GM12878 (cell line): ENCODE results near the gene PFN3. TPM values are rescaled to one million over a fixed set of nuclear protein-coding genes. Genes with fewer than 3 reads are reported as not detected.
A peak's percentile ranks its signal among the peaks of the same experiment; 100 is the strongest.

Source experiments
- ATF2 ChIP-seq: IDR thresholded peaks from 2 replicates; pipeline ENCODE4 v1.6.1; 2012; ENCODE audit warnings: low read length, inconsistent platforms
- BHLHE40 ChIP-seq, 2 experiments: fragments of 450-650 bp in 1 of 2; IDR thresholded peaks; 2 replicates each; pipeline ENCODE4 v1.6.1; 2011 to 2017; ENCODE audit warnings: low read depth in 2 of 2, borderline replicate concordance in 1 of 2, improper control_type of control experiment in 1 of 2, low read length in 1 of 2, mild to moderate bottlenecking in 1 of 2
- ETV6 ChIP-seq, 2 experiments: fragments of 450-650 bp in 1 of 2; IDR thresholded peaks in 1 of 2; conservative IDR thresholded peaks in 1 of 2; 2 replicates each; pipeline ENCODE4 v1.6.1; 2014; ENCODE audit warnings: antibody characterized with exemption in 1 of 2, borderline replicate concordance in 1 of 2, low read depth in 1 of 2, mild to moderate bottlenecking in 1 of 2, moderate library complexity in 1 of 2
- HDAC6 ChIP-seq: fragments of 200-600 bp; sonication (generic); IDR thresholded peaks from one replicate; pipeline ENCODE4 v1.8.0; 2017; ENCODE audit warnings: antibody characterized with exemption; ENCODE audit not compliant: unreplicated experiment
- MEF2A ChIP-seq: IDR thresholded peaks from 2 replicates; pipeline ENCODE4 v1.6.1; 2011; ENCODE audit warnings: low read depth, mild to moderate bottlenecking, low read length, moderate library complexity; ENCODE audit not compliant: insufficient read depth
- MYC ChIP-seq: IDR thresholded peaks from 2 replicates; pipeline ENCODE4 v1.6.1; 2011; ENCODE audit warnings: mild to moderate bottlenecking, low read length, moderate library complexity, inconsistent platforms; ENCODE audit not compliant: insufficient read depth, insufficient replicate concordance, insufficient read length, severe bottlenecking
- NBN ChIP-seq: fragments of 450-650 bp; IDR thresholded peaks from 2 replicates; pipeline ENCODE4 v1.6.1; 2016
- NKRF ChIP-seq: fragments of 450-650 bp; conservative IDR thresholded peaks from 2 replicates; pipeline ENCODE4 v1.6.1; 2017; ENCODE audit warnings: mild to moderate bottlenecking, moderate library complexity
- STAT3 ChIP-seq: IDR thresholded peaks from 2 replicates; pipeline ENCODE4 v1.6.1; 2011; ENCODE audit warnings: low read depth, low read length, improper control_type of control experiment
- YY1 ChIP-seq: IDR thresholded peaks from 2 replicates; pipeline ENCODE4 v1.6.1; 2011; ENCODE audit warnings: low read depth, mild to moderate bottlenecking, low read length
- polyA plus RNA-seq, 11 experiments: library from polyadenylated mRNA; depleted of rRNA in 4 of 11; unstranded in 6 of 11; stranded (reverse) in 5 of 11; fragments of >200 nt; fragmentation: Nextera tagmentation in 4 of 11; fragmentation: Illumina TruSeq in 1 of 11; extraction: Ambion mirVana in 4 of 11; extraction: Trizol in 1 of 11; gene quantifications; 1 replicate in 1 of 11; 2 replicates in 10 of 11; pipeline versions ENCODE4 v1.2.1 to v1.2.3, GENCODE V29; 2011 to 2016; ENCODE audit warnings: inconsistent platforms in 2 of 11, missing spikeins in 2 of 11, low read depth in 1 of 11
- total RNA-seq, 4 experiments: library from RNA; depleted of rRNA in 3 of 4; stranded (reverse); fragments of >200 nt in 3 of 4; fragmentation: Illumina TruSeq in 1 of 4; extraction: Trizol in 1 of 4; gene quantifications; 2 replicates each; pipeline versions ENCODE4 v1.2.1 to v1.2.3, GENCODE V29; 2013 to 2021
- TF ChIP-seq, protein P1 (sequence below): IDR thresholded peaks from 2 replicates; pipeline ENCODE4 v1.6.1; 2012; ENCODE audit warnings: low read depth, low read length, improper control_type of control experiment
- TF ChIP-seq, protein P2 (sequence below): fragments of 450-650 bp; formaldehyde crosslinking; IDR thresholded peaks from 2 replicates; pipeline ENCODE4 v1.5.0; 2022; ENCODE audit warnings: mild to moderate bottlenecking, missing genetic modification characterization
- TF ChIP-seq, protein P3 (sequence below): fragments of 450-650 bp; IDR thresholded peaks from 2 replicates; pipeline ENCODE4 v1.6.1; 2016; ENCODE audit warnings: mild to moderate bottlenecking
- TF ChIP-seq, protein P4 (sequence below): fragments of 450-650 bp; IDR thresholded peaks from 2 replicates; pipeline ENCODE4 v1.6.1; 2017; ENCODE audit warnings: antibody characterized with exemption, mild to moderate bottlenecking, moderate library complexity

PFN3 gene
- total and polyA plus RNA-seq, 10 of the 15 experiments (the other 5 are each of a cell fraction or from before 2014, with no cell fraction given) = not detected

GRCh38 chr5:177446200-177447065, 46.0 kb upstream of the PFN3 start, which contains the start of gene PRR7 (continued):
- TF ChIP-seq, protein P1, sequence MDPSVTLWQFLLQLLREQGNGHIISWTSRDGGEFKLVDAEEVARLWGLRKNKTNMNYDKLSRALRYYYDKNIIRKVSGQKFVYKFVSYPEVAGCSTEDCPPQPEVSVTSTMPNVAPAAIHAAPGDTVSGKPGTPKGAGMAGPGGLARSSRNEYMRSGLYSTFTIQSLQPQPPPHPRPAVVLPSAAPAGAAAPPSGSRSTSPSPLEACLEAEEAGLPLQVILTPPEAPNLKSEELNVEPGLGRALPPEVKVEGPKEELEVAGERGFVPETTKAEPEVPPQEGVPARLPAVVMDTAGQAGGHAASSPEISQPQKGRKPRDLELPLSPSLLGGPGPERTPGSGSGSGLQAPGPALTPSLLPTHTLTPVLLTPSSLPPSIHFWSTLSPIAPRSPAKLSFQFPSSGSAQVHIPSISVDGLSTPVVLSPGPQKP = no peak
- TF ChIP-seq NBN = 0 out of 2 replicates have a peak, but pooled peaks have one; percentile 13
- TF ChIP-seq MEF2A = 0 out of 2 replicates have a peak, but pooled peaks have one; percentile 8
- TF ChIP-seq BHLHE40 (IDR thresholded peaks at IDR 0.05; ENCODE audit: borderline replicate concordance in 1 of 2, low read depth in 2 of 2, low read length in 1 of 2) = peak; percentile 22 to 80; a peak in 2 of 4 replicates
- TF ChIP-seq STAT3 = no peak
- TF ChIP-seq MYC = no peak
- TF ChIP-seq, protein P2, sequence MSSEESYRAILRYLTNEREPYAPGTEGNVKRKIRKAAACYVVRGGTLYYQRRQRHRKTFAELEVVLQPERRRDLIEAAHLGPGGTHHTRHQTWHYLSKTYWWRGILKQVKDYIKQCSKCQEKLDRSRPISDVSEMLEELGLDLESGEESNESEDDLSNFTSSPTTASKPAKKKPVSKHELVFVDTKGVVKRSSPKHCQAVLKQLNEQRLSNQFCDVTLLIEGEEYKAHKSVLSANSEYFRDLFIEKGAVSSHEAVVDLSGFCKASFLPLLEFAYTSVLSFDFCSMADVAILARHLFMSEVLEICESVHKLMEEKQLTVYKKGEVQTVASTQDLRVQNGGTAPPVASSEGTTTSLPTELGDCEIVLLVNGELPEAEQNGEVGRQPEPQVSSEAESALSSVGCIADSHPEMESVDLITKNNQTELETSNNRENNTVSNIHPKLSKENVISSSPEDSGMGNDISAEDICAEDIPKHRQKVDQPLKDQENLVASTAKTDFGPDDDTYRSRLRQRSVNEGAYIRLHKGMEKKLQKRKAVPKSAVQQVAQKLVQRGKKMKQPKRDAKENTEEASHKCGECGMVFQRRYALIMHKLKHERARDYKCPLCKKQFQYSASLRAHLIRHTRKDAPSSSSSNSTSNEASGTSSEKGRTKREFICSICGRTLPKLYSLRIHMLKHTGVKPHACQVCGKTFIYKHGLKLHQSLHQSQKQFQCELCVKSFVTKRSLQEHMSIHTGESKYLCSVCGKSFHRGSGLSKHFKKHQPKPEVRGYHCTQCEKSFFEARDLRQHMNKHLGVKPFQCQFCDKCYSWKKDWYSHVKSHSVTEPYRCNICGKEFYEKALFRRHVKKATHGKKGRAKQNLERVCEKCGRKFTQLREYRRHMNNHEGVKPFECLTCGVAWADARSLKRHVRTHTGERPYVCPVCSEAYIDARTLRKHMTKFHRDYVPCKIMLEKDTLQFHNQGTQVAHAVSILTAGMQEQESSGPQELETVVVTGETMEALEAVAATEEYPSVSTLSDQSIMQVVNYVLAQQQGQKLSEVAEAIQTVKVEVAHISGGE (CRISPR knock-in tag) = peak; percentile 35; the same call in 1 of the 2 replicates
- TF ChIP-seq HDAC6 = peak; percentile 21
- TF ChIP-seq NKRF = peak; percentile 42; the same call in 1 of the 2 replicates
- TF ChIP-seq, protein P3, sequence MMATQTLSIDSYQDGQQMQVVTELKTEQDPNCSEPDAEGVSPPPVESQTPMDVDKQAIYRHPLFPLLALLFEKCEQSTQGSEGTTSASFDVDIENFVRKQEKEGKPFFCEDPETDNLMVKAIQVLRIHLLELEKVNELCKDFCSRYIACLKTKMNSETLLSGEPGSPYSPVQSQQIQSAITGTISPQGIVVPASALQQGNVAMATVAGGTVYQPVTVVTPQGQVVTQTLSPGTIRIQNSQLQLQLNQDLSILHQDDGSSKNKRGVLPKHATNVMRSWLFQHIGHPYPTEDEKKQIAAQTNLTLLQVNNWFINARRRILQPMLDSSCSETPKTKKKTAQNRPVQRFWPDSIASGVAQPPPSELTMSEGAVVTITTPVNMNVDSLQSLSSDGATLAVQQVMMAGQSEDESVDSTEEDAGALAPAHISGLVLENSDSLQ = peak; percentile 36; the same call in 1 of the 2 replicates
- TF ChIP-seq ATF2 = no peak
- TF ChIP-seq ETV6 (conservative IDR thresholded peaks at IDR 0.05 in 1 of 2, IDR thresholded peaks at IDR 0.05 in 1 of 2; ENCODE audit: borderline replicate concordance in 1 of 2, low read depth in 1 of 2) = 0 out of 4 replicates have a peak, but pooled peaks of 1 of the 2 experiments have one; percentile 17
- TF ChIP-seq, protein P4, sequence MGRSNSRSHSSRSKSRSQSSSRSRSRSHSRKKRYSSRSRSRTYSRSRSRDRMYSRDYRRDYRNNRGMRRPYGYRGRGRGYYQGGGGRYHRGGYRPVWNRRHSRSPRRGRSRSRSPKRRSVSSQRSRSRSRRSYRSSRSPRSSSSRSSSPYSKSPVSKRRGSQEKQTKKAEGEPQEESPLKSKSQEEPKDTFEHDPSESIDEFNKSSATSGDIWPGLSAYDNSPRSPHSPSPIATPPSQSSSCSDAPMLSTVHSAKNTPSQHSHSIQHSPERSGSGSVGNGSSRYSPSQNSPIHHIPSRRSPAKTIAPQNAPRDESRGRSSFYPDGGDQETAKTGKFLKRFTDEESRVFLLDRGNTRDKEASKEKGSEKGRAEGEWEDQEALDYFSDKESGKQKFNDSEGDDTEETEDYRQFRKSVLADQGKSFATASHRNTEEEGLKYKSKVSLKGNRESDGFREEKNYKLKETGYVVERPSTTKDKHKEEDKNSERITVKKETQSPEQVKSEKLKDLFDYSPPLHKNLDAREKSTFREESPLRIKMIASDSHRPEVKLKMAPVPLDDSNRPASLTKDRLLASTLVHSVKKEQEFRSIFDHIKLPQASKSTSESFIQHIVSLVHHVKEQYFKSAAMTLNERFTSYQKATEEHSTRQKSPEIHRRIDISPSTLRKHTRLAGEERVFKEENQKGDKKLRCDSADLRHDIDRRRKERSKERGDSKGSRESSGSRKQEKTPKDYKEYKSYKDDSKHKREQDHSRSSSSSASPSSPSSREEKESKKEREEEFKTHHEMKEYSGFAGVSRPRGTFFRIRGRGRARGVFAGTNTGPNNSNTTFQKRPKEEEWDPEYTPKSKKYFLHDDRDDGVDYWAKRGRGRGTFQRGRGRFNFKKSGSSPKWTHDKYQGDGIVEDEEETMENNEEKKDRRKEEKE = 0 out of 2 replicates have a peak, but pooled peaks have one; percentile 46
- TF ChIP-seq YY1 = peak; percentile 37; the same call in 1 of the 2 replicates
